HEK293 (cell line): Measurements from ENCODE around the gene MAMDC2.

Experiments
- CTCF ChIA-PET: fragments of 350-600 bp; formaldehyde crosslinking; extraction: SDS; loops from one replicate; lab custom pipeline; 2021; ENCODE audit warnings: antibody characterized with exemption; lab: Yijun Ruan, JAX
- POLR2A ChIA-PET: fragments of 300-600 bp; formaldehyde crosslinking; extraction: SDS; loops from one replicate; lab custom pipeline; 2020; ENCODE audit warnings: antibody characterized with exemption, inconsistent platforms; lab: Yijun Ruan, JAX
- H3K27ac ChIP-seq: fragments of 200-500 bp; sonication (Bioruptor generic); 2 replicates; pipeline ENCODE4 v1.5.1; 2014; ENCODE audit warnings: low read depth, low read length, control low read depth, inconsistent platforms; ENCODE audit errors: extremely low read depth
- H3K36me3 ChIP-seq, 2 experiments: fragments of 200-500 bp in 1 of 2; sonication (Bioruptor generic) in 1 of 2; 1 replicate in 1 of 2; 2 replicates in 1 of 2; pipeline ENCODE4 v1.5.1; 2014 to 2017; ENCODE audit warnings: inconsistent platforms in 2 of 2, low read length in 2 of 2; ENCODE audit not compliant: control insufficient read depth in 2 of 2, insufficient read depth in 1 of 2
- H3K4me1 ChIP-seq: fragments of 200-500 bp; sonication (Bioruptor generic); 2 replicates; pipeline ENCODE4 v1.5.1; 2014; ENCODE audit warnings: mild to moderate bottlenecking, low read length, inconsistent platforms; ENCODE audit not compliant: control insufficient read depth, insufficient read depth
- H3K4me3 ChIP-seq: 2 replicates; pipeline ENCODE4 v1.5.1; 2011; ENCODE audit warnings: low read depth, mild to moderate bottlenecking, control low read depth, low read length, moderate library complexity
- H3K9me3 ChIP-seq: fragments of 200-500 bp; sonication (Bioruptor generic); 2 replicates; pipeline ENCODE4 v1.5.1; 2014; ENCODE audit warnings: low read depth, low read length, inconsistent platforms; ENCODE audit not compliant: control insufficient read depth, insufficient read depth
- HOXD13 ChIP-seq: sonication (generic); formaldehyde crosslinking; IDR thresholded peaks from 2 replicates; pipeline ENCODE4 v1.8.0; 2022; ENCODE audit warnings: missing genetic modification reagents, borderline replicate concordance
- KLF1 ChIP-seq: fragments of 450-650 bp; formaldehyde crosslinking; IDR thresholded peaks from 2 replicates; pipeline ENCODE4 v1.5.1; 2016; ENCODE audit warnings: missing biosample characterization, missing genetic modification characterization
- PRDM1 ChIP-seq: fragments of 450-650 bp; formaldehyde crosslinking; IDR thresholded peaks from 2 replicates; pipeline ENCODE4; 2016; ENCODE audit warnings: missing biosample characterization, missing genetic modification characterization
- SP2 ChIP-seq: fragments of 450-650 bp; formaldehyde crosslinking; IDR thresholded peaks from 2 replicates; pipeline ENCODE4 v1.5.1; 2016; ENCODE audit warnings: missing biosample characterization, missing genetic modification characterization
- SP7 ChIP-seq: fragments of 450-650 bp; formaldehyde crosslinking; IDR thresholded peaks from 2 replicates; pipeline ENCODE4 v1.5.1; 2016; ENCODE audit warnings: missing biosample characterization, missing genetic modification characterization
- YY2 ChIP-seq: fragments of 450-650 bp; formaldehyde crosslinking; IDR thresholded peaks from 2 replicates; pipeline ENCODE4 v1.5.1; 2016; ENCODE audit warnings: missing biosample characterization, missing genetic modification characterization
- ZFP37 ChIP-seq: fragments of 450-650 bp; formaldehyde crosslinking; IDR thresholded peaks from 2 replicates; pipeline ENCODE4 v1.5.1; 2016; ENCODE audit warnings: missing biosample characterization, missing genetic modification characterization
- ZNF140 ChIP-seq: fragments of 450-650 bp; formaldehyde crosslinking; IDR thresholded peaks from 2 replicates; pipeline ENCODE4 v1.5.1; 2016; ENCODE audit warnings: missing biosample characterization, missing genetic modification characterization
- ZNF19 ChIP-seq: fragments of 450-650 bp; formaldehyde crosslinking; IDR thresholded peaks from 2 replicates; pipeline ENCODE4; 2016; ENCODE audit warnings: missing biosample characterization, missing genetic modification characterization, low read depth
- ZNF248 ChIP-seq: fragments of 450-650 bp; formaldehyde crosslinking; IDR thresholded peaks from 2 replicates; pipeline ENCODE4 v1.5.1; 2017; ENCODE audit warnings: missing biosample characterization, missing genetic modification characterization
- ZNF292 ChIP-seq: fragments of 450-650 bp; formaldehyde crosslinking; IDR thresholded peaks from 2 replicates; pipeline ENCODE4 v1.5.1; 2016; ENCODE audit warnings: low read depth, missing biosample characterization, missing genetic modification characterization, borderline replicate concordance
- ZNF341 ChIP-seq: fragments of 450-650 bp; formaldehyde crosslinking; IDR thresholded peaks from 2 replicates; pipeline ENCODE4; 2016; ENCODE audit warnings: low read depth, missing biosample characterization, missing genetic modification characterization
- ZNF518A ChIP-seq: fragments of 450-650 bp; formaldehyde crosslinking; conservative IDR thresholded peaks from 2 replicates; pipeline ENCODE4 v1.5.1; 2016; ENCODE audit warnings: low read depth, missing biosample characterization, missing genetic modification characterization
- ZNF521 ChIP-seq: fragments of 450-650 bp; formaldehyde crosslinking; IDR thresholded peaks from 2 replicates; pipeline ENCODE4 v1.5.1; 2017; ENCODE audit warnings: missing biosample characterization, mild to moderate bottlenecking, missing genetic modification characterization
- ZNF580 ChIP-seq: fragments of 450-650 bp; formaldehyde crosslinking; IDR thresholded peaks from 2 replicates; pipeline ENCODE4 v1.5.1; 2016; ENCODE audit warnings: missing biosample characterization, missing genetic modification characterization
- ZNF600 ChIP-seq: fragments of 450-650 bp; formaldehyde crosslinking; IDR thresholded peaks from 2 replicates; pipeline ENCODE4 v1.5.1; 2016; ENCODE audit warnings: missing biosample characterization, missing genetic modification characterization
- ZNF621 ChIP-seq: fragments of 450-650 bp; formaldehyde crosslinking; IDR thresholded peaks from 2 replicates; pipeline ENCODE4 v1.5.1; 2017; ENCODE audit warnings: missing biosample characterization, missing genetic modification characterization
- ZNF629 ChIP-seq: fragments of 450-650 bp; formaldehyde crosslinking; IDR thresholded peaks from 2 replicates; pipeline ENCODE4 v1.5.1; 2017; ENCODE audit warnings: missing biosample characterization, missing genetic modification characterization
- ZNF654 ChIP-seq: fragments of 450-650 bp; formaldehyde crosslinking; IDR thresholded peaks from 2 replicates; pipeline ENCODE4 v1.5.1; 2016; ENCODE audit warnings: low read depth, missing biosample characterization, missing genetic modification characterization
- ZNF701 ChIP-seq: fragments of 450-650 bp; formaldehyde crosslinking; IDR thresholded peaks from 2 replicates; pipeline ENCODE4 v1.5.1; 2016; ENCODE audit warnings: missing biosample characterization, missing genetic modification characterization
- TF ChIP-seq, protein P1 (sequence below): fragments of 450-650 bp; formaldehyde crosslinking; IDR thresholded peaks from 2 replicates; pipeline ENCODE4 v1.5.1; 2016; ENCODE audit warnings: missing biosample characterization, missing genetic modification characterization

Gene MAMDC2

GRCh38 chr9:70044490-70045307 is 1.1 kb downstream of the MAMDC2 start (continued):
- TF ChIP-seq ZNF600 (tag by site-specific recombination), result 0 out of 2 replicates have a peak, but pooled peaks have one; percentile 15
- no peak for TF ChIP-seq ZNF292 (tag by site-specific recombination)
- TF ChIP-seq ZNF19 (tag by site-specific recombination), result no peak

DNA sequence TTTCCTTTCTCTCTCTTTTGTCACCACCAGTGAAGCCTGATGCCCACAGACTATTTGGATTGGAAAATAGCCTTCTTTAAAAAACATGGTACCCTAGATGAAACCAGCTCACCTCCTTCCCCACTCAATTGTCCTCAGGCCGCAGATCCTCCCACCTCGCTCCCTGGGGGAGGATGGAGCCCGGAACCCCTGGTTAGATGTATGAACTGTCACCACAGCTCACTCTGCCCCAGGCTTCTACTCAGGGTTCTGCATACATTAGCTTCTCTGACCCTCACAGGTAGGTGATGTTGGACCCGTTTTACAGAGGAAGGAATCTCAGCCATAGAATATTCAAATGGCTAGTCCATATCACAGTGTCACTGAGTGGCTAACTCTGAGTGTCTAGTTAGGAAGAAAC is 1.8 kb downstream of the MAMDC2 start:
- Histone ChIP-seq H3K9me3 (no peaks in the 10 kb centered on the region), H3K4me3 (no peak overlapping the region)
- POLR2A ChIA-PET, result interaction anchor here (1.3 kb wide), 1 partner anchor 9 kb away, joined by 4 read pairs; no protein-coding TSS in a partner anchor
- CTCF ChIA-PET, result interaction anchor here (0.7 to 1.1 kb wide), 3 partner anchors 66 to 239 kb away, joined by 4 to 6 read pairs (median 4); no protein-coding TSS in a partner anchor
- TF ChIP-seq SP2 (tag by site-specific recombination), result no peak
- TF ChIP-seq KLF1 (tag by site-specific recombination), result no peak
- TF ChIP-seq ZNF518A (tag by site-specific recombination), result no peak
- TF ChIP-seq YY2, result no peak
- no peak for TF ChIP-seq ZNF629 (tag by site-specific recombination)
- no peak for TF ChIP-seq HOXD13
- TF ChIP-seq PRDM1 (tag by site-specific recombination), result no peak
- no peak for TF ChIP-seq ZNF521
- no peak for TF ChIP-seq ZFP37 (tag by site-specific recombination)
- no peak for TF ChIP-seq ZNF248 (tag by site-specific recombination)
- no peak for TF ChIP-seq ZNF654 (tag by site-specific recombination)
- TF ChIP-seq SP7 (tag by site-specific recombination), result no peak
- no peak for TF ChIP-seq ZNF580
- no peak for TF ChIP-seq ZNF140
- TF ChIP-seq ZNF341, result no peak
- TF ChIP-seq, protein P1, sequence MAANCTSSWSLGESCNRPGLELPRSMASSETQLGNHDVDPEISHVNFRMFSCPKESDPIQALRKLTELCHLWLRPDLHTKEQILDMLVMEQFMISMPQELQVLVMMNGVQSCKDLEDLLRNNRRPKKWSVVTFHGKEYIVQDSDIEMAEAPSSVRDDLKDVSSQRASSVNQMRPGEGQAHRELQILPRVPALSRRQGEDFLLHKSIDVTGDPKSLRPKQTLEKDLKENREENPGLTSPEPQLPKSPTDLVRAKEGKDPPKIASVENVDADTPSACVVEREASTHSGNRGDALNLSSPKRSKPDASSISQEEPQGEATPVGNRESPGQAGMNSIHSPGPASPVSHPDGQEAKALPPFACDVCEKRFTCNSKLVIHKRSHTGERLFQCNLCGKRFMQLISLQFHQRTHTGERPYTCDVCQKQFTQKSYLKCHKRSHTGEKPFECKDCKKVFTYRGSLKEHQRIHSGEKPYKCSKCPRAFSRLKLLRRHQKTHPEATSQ (tag by site-specific recombination), result no peak
- no peak for TF ChIP-seq ZNF621 (tag by site-specific recombination)
- TF ChIP-seq ZNF701 (tag by site-specific recombination), result no peak
- no peak for TF ChIP-seq ZNF600 (tag by site-specific recombination)
- TF ChIP-seq, all 188 proteins: peak for 0
- H3K27ac ChIP-seq, result no peak overlapping the region
- H3K4me1 ChIP-seq, result no peaks in the 10 kb centered on the region
- H3K36me3 ChIP-seq, result no peaks in the 10 kb centered on the region
